IPS DF 6.9 (cell line): ENCODE measurements around the gene GJA9.
"Not testable (repeated sequence)": the region's sequence is repeated elsewhere in the genome, so short reads cannot be mapped to it uniquely, and the experiment has no call there.

Source experiments
- DNase-seq: peaks from one replicate; pipeline ENCODE4 v3.0.0-alpha.2; 2013; ENCODE audit warnings: low read depth, low spot score
- H3K27ac ChIP-seq: one replicate; pipeline ENCODE4 v1.5.1; 2013; ENCODE audit warnings: low read length, control low read depth
- H3K27me3 ChIP-seq: 2 replicates; pipeline ENCODE4 v1.6.1; 2013; ENCODE audit warnings: mild to moderate bottlenecking, low read length; ENCODE audit not compliant: control insufficient read depth, insufficient read depth
- H3K36me3 ChIP-seq: 2 replicates; pipeline ENCODE4 v1.6.1; 2013; ENCODE audit warnings: low read length; ENCODE audit not compliant: control insufficient read depth, insufficient read depth
- H3K4me1 ChIP-seq: 2 replicates; pipeline ENCODE4 v1.6.1; 2013; ENCODE audit warnings: low read length; ENCODE audit not compliant: control insufficient read depth, insufficient read depth
- H3K4me3 ChIP-seq: 2 replicates; pipeline ENCODE4 v1.5.1; 2013; ENCODE audit warnings: mild to moderate bottlenecking, low read length
- H3K9me3 ChIP-seq: 2 replicates; pipeline ENCODE4 v1.6.1; 2013; ENCODE audit warnings: low read length, inconsistent platforms; ENCODE audit not compliant: control insufficient read depth, insufficient read depth
- WGBS: extraction: QIAGEN DNeasy Blood & Tissue Kit; methylation state at CpG from one replicate; pipeline ENCODE4 v1.1.7; 2013; ENCODE audit warnings: mixed read lengths, missing lambda C conversion rate; ENCODE audit not compliant: insufficient read length, insufficient coverage; 5-methylcytosine and 5-hydroxymethylcytosine counted together

GJA9 gene

DNA sequence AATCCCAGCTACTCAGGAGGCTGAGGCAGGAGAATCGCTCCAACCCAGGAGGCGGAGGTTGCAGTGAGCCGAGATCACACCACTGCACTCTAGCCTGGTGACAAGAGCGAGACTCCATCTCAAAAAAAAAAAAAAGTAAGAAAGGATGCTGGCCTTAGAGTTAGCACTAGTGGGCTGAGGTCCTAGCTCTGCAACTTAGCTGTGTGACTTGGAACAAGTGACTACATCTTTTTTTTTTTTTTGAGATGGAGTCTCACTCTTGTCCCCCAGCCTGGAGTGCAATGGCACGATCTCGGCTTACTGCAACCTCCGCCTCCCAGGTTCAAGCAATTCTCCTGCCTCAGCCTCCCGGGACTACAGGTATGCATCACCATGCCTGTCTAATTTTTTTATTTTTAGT is 33.5 kb upstream of the GJA9 start:
- H3K27ac ChIP-seq, H3K36me3 ChIP-seq, H3K27me3 ChIP-seq, H3K4me1 ChIP-seq, H3K4me3 ChIP-seq, DNase-seq, H3K9me3 ChIP-seq: not testable (repeated sequence)
- WGBS: no CpG with 5 or more reads among the region's 8 CpGs

DNA sequence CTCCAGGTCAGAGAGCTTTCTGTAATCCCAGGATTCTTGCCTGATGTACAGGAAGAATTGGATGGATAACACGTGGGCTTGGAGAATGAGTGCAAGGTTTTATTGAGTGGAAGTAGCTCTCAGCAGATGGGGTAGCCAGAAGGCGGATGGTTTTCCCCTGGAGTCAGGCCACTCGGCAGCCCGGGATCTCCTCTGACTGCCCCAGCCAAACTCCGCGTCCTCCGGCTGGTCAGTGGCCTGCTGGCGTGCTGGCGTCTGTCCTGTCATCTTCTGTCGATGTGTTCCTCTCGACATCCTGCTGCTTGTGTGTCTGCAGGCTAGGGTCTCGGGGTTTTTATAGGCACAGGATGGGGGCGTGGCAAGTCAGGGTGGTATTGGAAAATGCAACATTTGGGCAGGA is 27.4 kb upstream of the GJA9 start:
- Histone ChIP-seq H3K4me1 (no peaks in the 10 kb centered on the region), H3K9me3 (no peaks in the 10 kb centered on the region), H3K27ac (no peak overlapping the region), H3K4me3 (no peak overlapping the region), H3K27me3 (no peaks in the 10 kb centered on the region; the same call in 1 of the 2 replicates), H3K36me3 (no peaks in the 10 kb centered on the region)
- no CpG with 5 or more reads among the region's 13 CpGs for WGBS
- DNase-seq: no peak

DNA sequence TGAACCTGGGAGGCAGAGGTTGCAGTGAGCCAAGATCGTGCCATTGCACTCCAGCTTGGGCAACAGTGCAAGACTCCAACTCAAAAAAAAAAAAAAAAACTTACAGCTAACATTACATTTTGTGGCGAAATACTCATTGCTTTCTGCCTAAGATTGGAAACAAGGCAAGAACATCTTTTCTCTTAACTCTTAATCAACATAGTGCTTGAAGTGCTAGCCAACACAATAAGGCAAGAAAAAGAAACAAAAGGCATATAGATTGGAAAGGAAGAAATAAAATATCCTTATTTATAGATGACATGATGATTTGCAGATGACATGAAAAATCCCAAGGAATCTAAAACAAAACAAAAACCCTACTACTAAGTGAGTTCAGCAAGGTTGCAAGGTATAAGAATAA is 24.6 kb upstream of the GJA9 start:
- no peak overlapping the region for H3K4me3 ChIP-seq
- no peak overlapping the region for H3K27ac ChIP-seq
- H3K4me1 ChIP-seq: no peaks in the 10 kb centered on the region
- H3K27me3 ChIP-seq: no peaks in the 10 kb centered on the region; the same call in 1 of the 2 replicates
- no peaks in the 10 kb centered on the region for H3K9me3 ChIP-seq
- no peaks in the 10 kb centered on the region for H3K36me3 ChIP-seq
- no peak for DNase-seq
- WGBS: no CpG with 5 or more reads among the region's 2 CpGs

DNA sequence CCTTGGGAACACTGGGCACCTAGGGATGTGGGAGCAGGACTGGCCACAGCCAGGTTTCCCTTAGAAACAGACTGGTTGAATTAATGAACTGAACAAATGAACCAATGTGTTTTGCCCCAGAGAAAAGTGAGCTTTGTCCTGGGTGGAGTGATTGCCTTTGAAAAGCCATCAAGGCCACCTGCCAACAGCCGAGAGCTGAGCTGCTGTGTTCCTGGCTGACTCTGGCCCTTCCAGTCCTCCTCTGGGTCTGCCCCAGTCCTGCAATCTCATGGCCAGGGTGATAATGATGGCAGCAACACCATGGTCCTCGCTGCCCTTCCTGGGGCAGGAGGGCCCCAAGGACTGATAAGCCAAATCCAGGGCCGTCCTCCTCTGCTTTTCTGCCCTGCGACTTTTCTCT is 18.2 kb upstream of the GJA9 start:
- no CpG with 5 or more reads among the region's 4 CpGs for WGBS
- DNase-seq: no peak
- Histone ChIP-seq H3K27me3 (no peaks in the 10 kb centered on the region), H3K9me3 (no peaks in the 10 kb centered on the region), H3K4me3 (no peak overlapping the region), H3K27ac (no peak overlapping the region), H3K4me1 (no peaks in the 10 kb centered on the region), H3K36me3 (no peaks in the 10 kb centered on the region)

DNA sequence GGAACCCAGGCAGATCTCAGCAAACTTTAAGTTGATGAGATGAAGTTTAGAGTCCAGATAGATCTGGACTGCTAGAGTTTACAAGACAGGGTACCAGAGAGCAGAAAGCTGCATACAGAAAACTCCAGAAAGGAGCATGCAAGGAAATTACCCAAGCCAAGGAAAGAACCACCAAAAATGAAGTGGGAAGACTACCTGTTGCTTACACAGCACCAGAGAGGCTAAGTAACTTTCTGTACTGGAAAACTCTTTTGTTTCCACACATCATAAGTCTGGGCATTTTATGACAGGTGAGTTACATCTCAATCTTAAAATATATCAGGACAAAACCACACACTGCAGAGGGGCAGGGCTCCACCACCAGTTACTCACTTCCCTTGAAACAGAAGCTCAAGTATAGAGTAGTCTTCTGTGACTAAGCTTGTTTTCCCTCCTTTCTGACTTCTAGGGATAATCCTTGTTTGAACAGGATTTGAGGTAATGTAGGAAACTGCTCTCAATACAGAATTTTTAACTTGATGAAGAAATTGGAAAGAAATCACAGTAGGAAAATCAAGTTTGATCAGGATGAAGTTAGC is 17.4 kb upstream of the GJA9 start:
- no peak for DNase-seq
- Histone ChIP-seq H3K4me1 (no peaks in the 10 kb centered on the region), H3K9me3 (no peaks in the 10 kb centered on the region), H3K4me3 (no peak overlapping the region), H3K36me3 (no peaks in the 10 kb centered on the region), H3K27ac (no peak overlapping the region), H3K27me3 (no peaks in the 10 kb centered on the region)

GRCh38 chr1:38896169-38896568 is 14.8 kb upstream of the GJA9 start:
- H3K36me3 ChIP-seq: no peaks in the 10 kb centered on the region
- peaks cover 2% of the 10 kb centered on the region; the same call in 1 of the 2 replicates for H3K4me1 ChIP-seq
- no peak for DNase-seq
- H3K9me3 ChIP-seq: no peaks in the 10 kb centered on the region
- no peak overlapping the region for H3K4me3 ChIP-seq
- no CpG with 5 or more reads among the region's 2 CpGs for WGBS
- no peaks in the 10 kb centered on the region for H3K27me3 ChIP-seq
- no peak overlapping the region for H3K27ac ChIP-seq

GRCh38 chr1:38892976-38893375 is 11.6 kb upstream of the GJA9 start:
- Histone ChIP-seq H3K27ac (no peak overlapping the region), H3K4me1 (peaks cover 2% of the 10 kb centered on the region; the same call in 1 of the 2 replicates), H3K36me3 (no peaks in the 10 kb centered on the region), H3K4me3 (no peak overlapping the region), H3K9me3 (no peaks in the 10 kb centered on the region), H3K27me3 (no peaks in the 10 kb centered on the region)
- no CpG with 5 or more reads among the region's 1 CpG for WGBS
- no peak for DNase-seq

GRCh38 chr1:38891753-38892152 is 10.4 kb upstream of the GJA9 start:
- Histone ChIP-seq H3K4me3 (no peak overlapping the region), H3K9me3 (no peaks in the 10 kb centered on the region), H3K27me3 (no peaks in the 10 kb centered on the region), H3K36me3 (no peaks in the 10 kb centered on the region), H3K27ac (no peak overlapping the region), H3K4me1 (peaks cover 2% of the 10 kb centered on the region; the same call in 1 of the 2 replicates)
- DNase-seq: peak; percentile 27
- no CpG with 5 or more reads among the region's 1 CpG for WGBS

- no CpG with 5 or more reads among the region's 5 CpGs for WGBS
- H3K27me3 ChIP-seq: no peaks in the 10 kb centered on the region
- DNase-seq: no peak
- no peak overlapping the region for H3K4me3 ChIP-seq
- H3K36me3 ChIP-seq: no peaks in the 10 kb centered on the region
- H3K4me1 ChIP-seq: peaks cover 2% of the 10 kb centered on the region; the same call in 1 of the 2 replicates
- no peak overlapping the region for H3K27ac ChIP-seq
- H3K9me3 ChIP-seq: no peaks in the 10 kb centered on the region
Observed at GRCh38 chr1:38889589-38889988, 8.2 kb upstream of the GJA9 start.

DNA sequence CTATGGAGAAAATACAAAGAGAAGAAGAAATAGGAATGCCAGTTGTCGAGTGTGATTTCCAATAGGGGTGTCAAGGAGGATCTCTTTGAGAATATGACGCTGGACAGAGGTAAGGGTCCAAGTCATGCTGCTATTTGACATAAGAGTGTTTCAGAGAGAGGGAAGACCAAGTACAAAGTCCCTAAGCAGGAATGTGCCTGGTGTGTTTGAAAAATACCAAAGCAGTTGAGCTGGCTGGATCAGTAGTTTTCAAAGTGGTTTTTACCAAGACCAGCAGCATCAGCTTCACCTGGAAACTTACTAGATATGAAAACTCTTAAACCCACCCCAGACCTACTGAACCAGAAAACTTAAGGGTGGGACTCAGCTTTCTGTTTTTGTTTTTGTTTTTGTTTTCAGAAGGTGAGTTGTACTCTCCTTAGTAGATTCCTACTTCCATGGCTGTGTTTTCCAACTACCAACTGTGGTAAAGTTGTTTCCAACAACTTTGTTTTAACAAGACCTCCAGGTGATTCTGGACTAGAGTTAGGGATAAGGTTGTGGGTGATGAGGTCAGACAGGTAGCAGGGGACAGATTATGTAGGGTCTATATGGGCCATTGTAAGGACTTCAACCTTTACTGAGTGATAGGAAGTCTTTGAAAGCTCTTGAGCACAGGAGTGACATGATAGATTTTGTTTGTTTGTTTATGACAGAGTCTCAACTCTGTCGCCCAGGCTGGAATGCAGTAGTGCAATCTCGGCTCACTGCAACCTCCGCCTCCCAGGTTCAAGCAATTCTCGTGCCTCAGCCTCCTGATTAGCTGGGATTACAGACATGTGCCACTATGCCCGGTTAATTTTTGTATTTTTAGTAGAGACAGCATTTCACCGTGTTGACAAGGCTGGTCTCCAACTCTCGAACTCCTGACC is 7.3 kb upstream of the GJA9 start:
- Histone ChIP-seq H3K36me3 (no peaks in the 10 kb centered on the region), H3K9me3 (no peaks in the 10 kb centered on the region), H3K27ac (no peak overlapping the region), H3K4me3 (no peak overlapping the region), H3K27me3 (no peaks in the 10 kb centered on the region), H3K4me1 (peaks cover 2% of the 10 kb centered on the region; the same call in 1 of the 2 replicates)
- no CpG with 5 or more reads among the region's 9 CpGs for WGBS
- no peak for DNase-seq
